SH-SY5Y (cell line): Measurements from ENCODE around the gene ARHGEF28.

Experiments used
- GATA2 ChIP-seq: IDR thresholded peaks from 2 replicates; pipeline ENCODE4 v1.6.1; 2011; ENCODE audit warnings: mild to moderate bottlenecking, low read depth, low read length
- GATA3 ChIP-seq: IDR thresholded peaks from 2 replicates; pipeline ENCODE4 v1.6.1; 2011; ENCODE audit warnings: low read depth, mild to moderate bottlenecking, low read length, moderate library complexity

ARHGEF28 gene

GRCh38 chr5:73625944-73626811, at the start of gene ARHGEF28:
Gene ARHGEF28 (plus strand): TSS chr5:73626196. CDS start chr5:73684852, 58,656 bp downstream.
- TF ChIP-seq GATA3 (no peak), GATA2 (no peak)

GRCh38 chr5:73582285-73583145, 43.5 kb upstream of the ARHGEF28 start:
- TF ChIP-seq GATA3 (no peak), GATA2 (no peak)

GRCh38 chr5:73587923-73588322, 38.1 kb upstream of the ARHGEF28 start:
- TF ChIP-seq GATA2 (no peak), GATA3 (no peak)

GRCh38 chr5:73591102-73591695, 34.8 kb upstream of the ARHGEF28 start:
- TF ChIP-seq GATA2, result no peak

GRCh38 chr5:73591698-73592501, 34.1 kb upstream of the ARHGEF28 start:
- TF ChIP-seq GATA2 (peak; percentile 57; the same call in 1 of the 2 replicates), GATA3 (peak; percentile 80)

GRCh38 chr5:73592551-73592950, 33.4 kb upstream of the ARHGEF28 start:
- TF ChIP-seq GATA2, result no peak
- no peak for TF ChIP-seq GATA3

GRCh38 chr5:73596705-73597328, 29.2 kb upstream of the ARHGEF28 start:
- TF ChIP-seq GATA2, result no peak

- TF ChIP-seq GATA2 (no peak), GATA3 (no peak)
Measured at GRCh38 chr5:73599380-73599779, 26.6 kb upstream of the ARHGEF28 start.

- no peak for TF ChIP-seq GATA3
- TF ChIP-seq GATA2, result no peak
Measured at GRCh38 chr5:73603998-73604397, 22.0 kb upstream of the ARHGEF28 start.

- TF ChIP-seq GATA3, result no peak
- no peak for TF ChIP-seq GATA2
Measured at GRCh38 chr5:73605223-73606087, 20.5 kb upstream of the ARHGEF28 start.

GRCh38 chr5:73606206-73606753, 19.7 kb upstream of the ARHGEF28 start:
- TF ChIP-seq GATA3 (no peak), GATA2 (no peak)

- no peak for TF ChIP-seq GATA3
- TF ChIP-seq GATA2, result no peak
Measured at GRCh38 chr5:73607228-73607627, 18.8 kb upstream of the ARHGEF28 start.

- TF ChIP-seq GATA2, result no peak
- TF ChIP-seq GATA3, result no peak
Measured at GRCh38 chr5:73612799-73613198, 13.2 kb upstream of the ARHGEF28 start.

- TF ChIP-seq GATA3, result no peak
- TF ChIP-seq GATA2, result no peak
Measured at GRCh38 chr5:73615085-73615484, 10.9 kb upstream of the ARHGEF28 start.
